Neural cell (in vitro differentiated cells): ENCODE results near the gene THOC3. TPM values are rescaled to one million over a fixed set of nuclear protein-coding genes. Genes with fewer than 3 reads are reported as not detected.
"Not testable (repeated sequence)": the region's sequence is repeated elsewhere in the genome, so short reads cannot be mapped to it uniquely, and the experiment has no call there.

ENCODE experiments used
- H2AFZ ChIP-seq: fragments of 200-600, 300-800 bp; sonication (generic), shearing (Covaris generic); 2 replicates; pipeline ENCODE4 v1.6.0; 2014; ENCODE audit warnings: low read depth, mild to moderate bottlenecking, antibody characterized with exemption, low read length, moderate library complexity
- H3F3A ChIP-seq: fragments of 200-600 bp; shearing (Covaris generic); 2 replicates; pipeline ENCODE4 v1.6.1; 2016; ENCODE audit warnings: mild to moderate bottlenecking, moderate library complexity, mixed read lengths, antibody characterized with exemption, low read length; ENCODE audit not compliant: insufficient read depth, poor library complexity, severe bottlenecking
- H3K27ac ChIP-seq: fragments of 200-600, 300-800 bp; sonication (generic), shearing (Covaris generic); 2 replicates; pipeline ENCODE4 v1.5.1; 2014; ENCODE audit warnings: mild to moderate bottlenecking, low read length, moderate library complexity
- H3K27me3 ChIP-seq: fragments of 300-800, 200-600 bp; sonication (generic), shearing (Covaris generic); 2 replicates; pipeline ENCODE4 v1.6.0; 2014; ENCODE audit warnings: mild to moderate bottlenecking, low read depth, low read length, moderate library complexity; ENCODE audit not compliant: insufficient read depth
- H3K36me3 ChIP-seq: fragments of 300-800, 200-600 bp; sonication (generic), shearing (Covaris generic); 2 replicates; pipeline ENCODE4 v1.5.1; 2014; ENCODE audit warnings: mild to moderate bottlenecking, antibody characterized with exemption, low read length, moderate library complexity; ENCODE audit not compliant: insufficient read depth
- H3K4me2 ChIP-seq: fragments of 300-800, 200-600 bp; sonication (generic), shearing (Covaris generic); 2 replicates; pipeline ENCODE4 v1.6.0; 2014; ENCODE audit warnings: mild to moderate bottlenecking, low read length
- H3K4me3 ChIP-seq: fragments of 300-800, 200-600 bp; sonication (generic), shearing (Covaris generic); 2 replicates; pipeline ENCODE4 v1.5.1; 2014; ENCODE audit warnings: mild to moderate bottlenecking, low read length, moderate library complexity
- H3K79me2 ChIP-seq: fragments of 200-600 bp; shearing (Covaris generic); replicated peaks from 2 replicates; pipeline ENCODE4 v1.6.0; 2014; ENCODE audit warnings: mild to moderate bottlenecking, low read length, moderate library complexity; ENCODE audit not compliant: insufficient read depth
- H3K9ac ChIP-seq: fragments of 300-800, 200-600 bp; sonication (generic), shearing (Covaris generic); 2 replicates; pipeline ENCODE4 v1.6.1; 2016; ENCODE audit warnings: mild to moderate bottlenecking, low read length, mixed read lengths
- H3K9me2 ChIP-seq: fragments of 200-600 bp; shearing (Covaris generic); 2 replicates; pipeline ENCODE4 v1.6.1; 2016; ENCODE audit warnings: mild to moderate bottlenecking, low read length, mixed read lengths; ENCODE audit not compliant: insufficient read depth
- H3K9me3 ChIP-seq: fragments of 200-600, 300-800 bp; sonication (generic), shearing (Covaris generic); 2 replicates; pipeline ENCODE4 v1.6.1; 2016; ENCODE audit warnings: mild to moderate bottlenecking, mixed run types, low read length, moderate library complexity, mixed read lengths
- H4K20me1 ChIP-seq: fragments of 200-600 bp; shearing (Covaris generic); 2 replicates; pipeline ENCODE4 v1.6.1; 2016; ENCODE audit warnings: mild to moderate bottlenecking, mixed run types; ENCODE audit not compliant: insufficient read depth
- CTCF ChIP-seq: fragments of 450-650 bp; IDR thresholded peaks from 2 replicates; pipeline ENCODE4 v1.5.1; 2014; ENCODE audit warnings: antibody characterized with exemption, mild to moderate bottlenecking, moderate library complexity; ENCODE audit not compliant: poor library complexity, severe bottlenecking
- EZH2 ChIP-seq: fragments of 200-600, 300-800 bp; shearing (Covaris generic), sonication (generic); IDR thresholded peaks from 2 replicates; pipeline ENCODE4 v1.6.1; 2014; ENCODE audit warnings: antibody characterized with exemption, low read length, borderline replicate concordance, mild to moderate bottlenecking; ENCODE audit not compliant: insufficient read depth, poor library complexity, severe bottlenecking
- MXI1 ChIP-seq: fragments of 450-650 bp; conservative IDR thresholded peaks from 2 replicates; pipeline ENCODE4 v1.6.1; 2014; ENCODE audit warnings: antibody characterized with exemption, mild to moderate bottlenecking; ENCODE audit not compliant: poor library complexity, severe bottlenecking
- RAD21 ChIP-seq: fragments of 450-650 bp; conservative IDR thresholded peaks from 2 replicates; pipeline ENCODE4 v1.6.1; 2014; ENCODE audit warnings: antibody characterized with exemption, mild to moderate bottlenecking, moderate library complexity
- SMC3 ChIP-seq: fragments of 450-650 bp; conservative IDR thresholded peaks from 2 replicates; pipeline ENCODE4 v1.6.1; 2014; ENCODE audit warnings: antibody characterized with exemption, mild to moderate bottlenecking, moderate library complexity; ENCODE audit not compliant: poor library complexity
- TAF1 ChIP-seq: IDR thresholded peaks from 2 replicates; pipeline ENCODE4 v1.6.1; 2012; ENCODE audit warnings: low read depth
- polyA plus RNA-seq: library from polyadenylated mRNA; depleted of rRNA; stranded (reverse); fragments of >200 nt; gene quantifications from 2 replicates; pipeline ENCODE4 v1.2.3, GENCODE V29; 2014

THOC3 gene
- polyA plus RNA-seq, 1 donor from 2014 or later: 44.6 TPM

GRCh38 chr5:175928752-175929151 is 39.4 kb downstream of the THOC3 start:
- not testable (repeated sequence) for H3K9me2 ChIP-seq, H3K4me2 ChIP-seq, H3K36me3 ChIP-seq, H3K9ac ChIP-seq, H3F3A ChIP-seq, H3K27ac ChIP-seq, H3K4me3 ChIP-seq, H3K79me2 ChIP-seq, H2AFZ ChIP-seq, H4K20me1 ChIP-seq, H3K27me3 ChIP-seq, H3K9me3 ChIP-seq

GRCh38 chr5:175925106-175925505 is 43.0 kb downstream of the THOC3 start:
- H4K20me1 ChIP-seq, H3K4me3 ChIP-seq, H3K9me3 ChIP-seq, H3K4me2 ChIP-seq, H3K79me2 ChIP-seq, H3K36me3 ChIP-seq, H3K9ac ChIP-seq, H3F3A ChIP-seq, H2AFZ ChIP-seq, H3K27me3 ChIP-seq, H3K27ac ChIP-seq, H3K9me2 ChIP-seq: not testable (repeated sequence)

GRCh38 chr5:175922192-175922885 is 45.8 kb downstream of the THOC3 start:
- Histone ChIP-seq H3F3A (no peaks in the 10 kb centered on the region), H3K9me2 (no peaks in the 10 kb centered on the region), H3K9ac (no peak overlapping the region), H2AFZ (no peak overlapping the region), H3K9me3 (no peaks in the 10 kb centered on the region), H3K79me2 (no peaks in the 10 kb centered on the region), H3K36me3 (no peaks in the 10 kb centered on the region), H3K27me3 (no peaks in the 10 kb centered on the region), H3K4me3 (no peak overlapping the region), H4K20me1 (no peaks in the 10 kb centered on the region), H3K4me2 (no peak overlapping the region), H3K27ac (no peak overlapping the region)
- TF ChIP-seq MXI1 (no peak), TAF1 (no peak), CTCF (no peak), RAD21 (no peak), SMC3 (no peak), EZH2 (no peak)

GRCh38 chr5:175921061-175921730 is 46.9 kb downstream of the THOC3 start:
- Histone ChIP-seq H3K27me3 (no peaks in the 10 kb centered on the region), H3K27ac (no peak overlapping the region), H3K4me2 (no peak overlapping the region), H3F3A (no peaks in the 10 kb centered on the region), H3K9me3 (no peaks in the 10 kb centered on the region), H2AFZ (no peak overlapping the region), H4K20me1 (no peaks in the 10 kb centered on the region), H3K36me3 (no peaks in the 10 kb centered on the region), H3K79me2 (no peaks in the 10 kb centered on the region), H3K9ac (no peak overlapping the region), H3K9me2 (no peaks in the 10 kb centered on the region), H3K4me3 (no peak overlapping the region)
- TF ChIP-seq CTCF (no peak), SMC3 (no peak)
